WTC11 (cell line): ENCODE data around the gene ETNK2.

Source experiments
- GABPB1 ChIP-seq: sonication (generic); formaldehyde crosslinking; IDR thresholded peaks from 2 replicates; pipeline ENCODE4 v1.8.1; 2023; ENCODE audit warnings: mild to moderate bottlenecking, missing genetic modification reagents
- NR2C2 ChIP-seq: sonication (generic); formaldehyde crosslinking; IDR thresholded peaks from 2 replicates; pipeline ENCODE4 v1.8.0; 2022; ENCODE audit warnings: mild to moderate bottlenecking, missing genetic modification reagents
- ZNF138 ChIP-seq: sonication (generic); formaldehyde crosslinking; conservative IDR thresholded peaks from 2 replicates; pipeline ENCODE4 v1.8.1; 2022; ENCODE audit warnings: mild to moderate bottlenecking, moderate library complexity, missing genetic modification reagents
- ZNF317 ChIP-seq: sonication (generic); formaldehyde crosslinking; IDR thresholded peaks from 2 replicates; pipeline ENCODE4 v1.8.1; 2023; ENCODE audit warnings: low read depth, mild to moderate bottlenecking, moderate library complexity, missing genetic modification reagents, borderline replicate concordance
- TF ChIP-seq, protein P1 (sequence below): sonication (generic); formaldehyde crosslinking; IDR thresholded peaks from 2 replicates; pipeline ENCODE4 v1.8.1; 2022; ENCODE audit warnings: low read depth, missing genetic modification reagents, borderline replicate concordance
- TF ChIP-seq, protein P2 (sequence below): fragments of 200-600 bp; IDR thresholded peaks from 2 replicates; pipeline ENCODE4 v1.8.0; 2022; ENCODE audit warnings: antibody characterized with exemption
- TF ChIP-seq, protein P3 (sequence below): sonication (generic); formaldehyde crosslinking; IDR thresholded peaks from 2 replicates; pipeline ENCODE4 v1.8.0; 2022; ENCODE audit warnings: mild to moderate bottlenecking, missing genetic modification reagents

DNA sequence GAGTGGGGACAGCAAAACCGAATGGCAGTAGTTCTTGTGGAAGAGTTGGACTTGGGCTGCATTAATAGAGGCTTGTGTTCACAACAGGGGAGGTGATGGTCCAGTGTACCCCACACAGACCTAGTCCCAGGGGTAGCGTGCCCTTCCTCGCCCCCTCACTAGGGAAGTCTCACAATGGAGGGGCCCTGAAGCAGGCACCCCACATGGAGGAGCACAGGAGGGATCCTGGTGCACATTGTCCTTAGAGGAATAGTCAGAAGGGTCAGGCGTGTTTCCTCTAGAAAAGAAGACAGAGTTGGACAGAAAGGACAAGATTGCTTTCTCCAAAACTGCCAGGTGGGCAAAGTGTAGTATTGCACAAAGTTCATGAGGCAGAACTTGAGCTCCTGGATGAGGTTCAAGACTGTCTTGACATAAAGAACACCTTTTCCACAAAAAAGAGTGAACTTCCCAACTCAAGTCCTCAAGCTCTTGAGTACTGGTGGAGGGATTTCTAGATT is 23.3 kb downstream of the ETNK2 start:
- no peak for TF ChIP-seq ZNF317
- TF ChIP-seq GABPB1 = no peak
- TF ChIP-seq, protein P1, sequence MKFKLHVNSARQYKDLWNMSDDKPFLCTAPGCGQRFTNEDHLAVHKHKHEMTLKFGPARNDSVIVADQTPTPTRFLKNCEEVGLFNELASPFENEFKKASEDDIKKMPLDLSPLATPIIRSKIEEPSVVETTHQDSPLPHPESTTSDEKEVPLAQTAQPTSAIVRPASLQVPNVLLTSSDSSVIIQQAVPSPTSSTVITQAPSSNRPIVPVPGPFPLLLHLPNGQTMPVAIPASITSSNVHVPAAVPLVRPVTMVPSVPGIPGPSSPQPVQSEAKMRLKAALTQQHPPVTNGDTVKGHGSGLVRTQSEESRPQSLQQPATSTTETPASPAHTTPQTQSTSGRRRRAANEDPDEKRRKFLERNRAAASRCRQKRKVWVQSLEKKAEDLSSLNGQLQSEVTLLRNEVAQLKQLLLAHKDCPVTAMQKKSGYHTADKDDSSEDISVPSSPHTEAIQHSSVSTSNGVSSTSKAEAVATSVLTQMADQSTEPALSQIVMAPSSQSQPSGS (CRISPR knock-in tag) = no peak
- TF ChIP-seq ZNF138 (CRISPR knock-in tag) = no peak
- TF ChIP-seq NR2C2 (CRISPR knock-in tag) = no peak
- TF ChIP-seq, protein P2, sequence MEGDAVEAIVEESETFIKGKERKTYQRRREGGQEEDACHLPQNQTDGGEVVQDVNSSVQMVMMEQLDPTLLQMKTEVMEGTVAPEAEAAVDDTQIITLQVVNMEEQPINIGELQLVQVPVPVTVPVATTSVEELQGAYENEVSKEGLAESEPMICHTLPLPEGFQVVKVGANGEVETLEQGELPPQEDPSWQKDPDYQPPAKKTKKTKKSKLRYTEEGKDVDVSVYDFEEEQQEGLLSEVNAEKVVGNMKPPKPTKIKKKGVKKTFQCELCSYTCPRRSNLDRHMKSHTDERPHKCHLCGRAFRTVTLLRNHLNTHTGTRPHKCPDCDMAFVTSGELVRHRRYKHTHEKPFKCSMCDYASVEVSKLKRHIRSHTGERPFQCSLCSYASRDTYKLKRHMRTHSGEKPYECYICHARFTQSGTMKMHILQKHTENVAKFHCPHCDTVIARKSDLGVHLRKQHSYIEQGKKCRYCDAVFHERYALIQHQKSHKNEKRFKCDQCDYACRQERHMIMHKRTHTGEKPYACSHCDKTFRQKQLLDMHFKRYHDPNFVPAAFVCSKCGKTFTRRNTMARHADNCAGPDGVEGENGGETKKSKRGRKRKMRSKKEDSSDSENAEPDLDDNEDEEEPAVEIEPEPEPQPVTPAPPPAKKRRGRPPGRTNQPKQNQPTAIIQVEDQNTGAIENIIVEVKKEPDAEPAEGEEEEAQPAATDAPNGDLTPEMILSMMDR = no peak
- TF ChIP-seq, protein P3, sequence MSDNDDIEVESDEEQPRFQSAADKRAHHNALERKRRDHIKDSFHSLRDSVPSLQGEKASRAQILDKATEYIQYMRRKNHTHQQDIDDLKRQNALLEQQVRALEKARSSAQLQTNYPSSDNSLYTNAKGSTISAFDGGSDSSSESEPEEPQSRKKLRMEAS (CRISPR knock-in tag) = no peak
